CD14-positive monocyte (primary cell): ENCODE measurements around the gene ZNF586. TPM values are rescaled to one million over a fixed set of nuclear protein-coding genes. Genes with fewer than 3 reads are reported as not detected.

Experiments used
- DNase-seq, 3 donors: peaks; one replicate each; pipeline ENCODE4 v3.0.0-alpha.2; 2011 to 2022
- H2AFZ ChIP-seq: 2 replicates; pipeline ENCODE4 v1.6.0; 2012; ENCODE audit warnings: mild to moderate bottlenecking, low read depth, low read length, inconsistent platforms; ENCODE audit not compliant: insufficient read depth, poor library complexity, severe bottlenecking
- H3K27ac ChIP-seq, 2 donors: 1 replicate in 1 of 2; 2 replicates in 1 of 2; pipeline ENCODE4 v1.5.1; 2012 to 2013; ENCODE audit warnings: low read length in 2 of 2, control low read depth in 1 of 2, inconsistent platforms in 1 of 2, low read depth in 1 of 2, mild to moderate bottlenecking in 1 of 2
- H3K27me3 ChIP-seq, 2 donors: one replicate each; pipeline versions ENCODE4 v1.6.0 to v1.6.1; 2011 to 2013; ENCODE audit warnings: low read length in 2 of 2; ENCODE audit not compliant: control insufficient read depth in 2 of 2, insufficient read depth in 2 of 2
- H3K36me3 ChIP-seq, 2 donors: replicated peaks in 1 of 2; 1 replicate in 1 of 2; 2 replicates in 1 of 2; pipeline versions ENCODE4 v1.5.1 to v1.6.1; 2012 to 2013; ENCODE audit warnings: low read length in 2 of 2, control low read depth in 1 of 2, inconsistent platforms in 1 of 2, mild to moderate bottlenecking in 1 of 2; ENCODE audit not compliant: insufficient read depth in 2 of 2, control insufficient read depth in 1 of 2
- H3K4me1 ChIP-seq, 2 donors: 1 replicate in 1 of 2; 2 replicates in 1 of 2; pipeline versions ENCODE4 v1.5.1 to v1.6.1; 2012 to 2013; ENCODE audit warnings: low read length in 2 of 2, control low read depth in 1 of 2, inconsistent platforms in 1 of 2, mild to moderate bottlenecking in 1 of 2, moderate library complexity in 1 of 2; ENCODE audit not compliant: insufficient read depth in 2 of 2, control insufficient read depth in 1 of 2
- H3K4me2 ChIP-seq: replicated peaks from 2 replicates; pipeline ENCODE3; 2012; ENCODE audit warnings: low read length, moderate library complexity, mild to moderate bottlenecking; ENCODE audit not compliant: poor library complexity, severe bottlenecking; ENCODE audit errors: extremely low read depth
- H3K4me3 ChIP-seq, 3 experiments: fragments of 200-600 bp in 1 of 3; sonication (generic) in 1 of 3; replicated peaks in 1 of 3; 1 replicate in 2 of 3; 2 replicates in 1 of 3; pipeline ENCODE4 v1.5.1; 2011 to 2013; ENCODE audit warnings: low read length in 3 of 3, mild to moderate bottlenecking in 3 of 3, control low read depth in 2 of 3, low read depth in 2 of 3, inconsistent platforms in 1 of 3, moderate library complexity in 1 of 3
- H3K79me2 ChIP-seq: 2 replicates; pipeline ENCODE4 v1.6.0; 2012; ENCODE audit warnings: mild to moderate bottlenecking, control low read depth, inconsistent platforms, low read length, moderate library complexity; ENCODE audit not compliant: insufficient read depth
- H3K9ac ChIP-seq: 2 replicates; pipeline ENCODE4 v1.6.0; 2017; ENCODE audit warnings: low read length, mild to moderate bottlenecking; ENCODE audit not compliant: insufficient read depth, poor library complexity, severe bottlenecking
- H3K9me3 ChIP-seq, 2 donors: replicated peaks in 1 of 2; 1 replicate in 1 of 2; 2 replicates in 1 of 2; pipeline versions ENCODE4 v1.5.1 to v1.6.1; 2012 to 2013; ENCODE audit warnings: low read length in 2 of 2, control low read depth in 1 of 2; ENCODE audit not compliant: control insufficient read depth in 1 of 2, insufficient read depth in 1 of 2
- H4K20me1 ChIP-seq: 2 replicates; pipeline ENCODE4 v1.6.0; 2012; ENCODE audit warnings: mild to moderate bottlenecking, low read length, control low read depth, moderate library complexity; ENCODE audit not compliant: insufficient read depth
- H3K27ac Mint-ChIP-seq, 7 donors: one replicate each; pipeline ENCODE4 v1.8.0; 2020; ENCODE audit warnings: mild to moderate bottlenecking in 7 of 7, mixed read lengths in 7 of 7, moderate library complexity in 6 of 7, inconsistent platforms in 2 of 7
- H3K27me3 Mint-ChIP-seq, 3 donors: one replicate each; pipeline ENCODE4 v1.8.0; 2021 to 2022; ENCODE audit warnings: low read depth in 3 of 3, mild to moderate bottlenecking in 3 of 3, mixed read lengths in 3 of 3, moderate library complexity in 3 of 3, inconsistent platforms in 1 of 3
- H3K36me3 Mint-ChIP-seq, 2 donors: one replicate each; pipeline ENCODE4 v1.8.0; 2020; ENCODE audit warnings: mixed read lengths in 2 of 2, inconsistent platforms in 1 of 2, mild to moderate bottlenecking in 1 of 2
- H3K4me1 Mint-ChIP-seq: one replicate; pipeline ENCODE4 v1.8.0; 2020; ENCODE audit warnings: mild to moderate bottlenecking, mixed read lengths
- H3K4me3 Mint-ChIP-seq, 2 donors: one replicate each; pipeline ENCODE4 v1.8.0; 2020; ENCODE audit warnings: mild to moderate bottlenecking in 2 of 2, mixed read lengths in 2 of 2, moderate library complexity in 1 of 2
- H3K9me3 Mint-ChIP-seq, 7 donors: one replicate each; pipeline ENCODE4 v1.8.0; 2020 to 2022; ENCODE audit warnings: mixed read lengths in 7 of 7, mild to moderate bottlenecking in 6 of 7, moderate library complexity in 6 of 7, inconsistent platforms in 2 of 7
- CTCF ChIP-seq: fragments of 200-600 bp; IDR thresholded peaks from one replicate; pipeline ENCODE4 v1.8.0; 2022; ENCODE audit warnings: antibody characterized with exemption, mild to moderate bottlenecking
- WGBS: methylation state at CpG from one replicate; pipeline ENCODE4 v1.1.5; 2013; ENCODE audit warnings: missing lambda C conversion rate; ENCODE audit not compliant: insufficient coverage; 5-methylcytosine and 5-hydroxymethylcytosine counted together
- intact Hi-C, 2 donors: fragments of 100-400 bp; cut with micrococcal nuclease; formaldehyde crosslinking; loops; one replicate each; pipeline versions ENCODE4 v1.15.0 to v1.15.1; 2023
- polyA plus RNA-seq, 3 donors: library from polyadenylated mRNA; depleted of rRNA in 1 of 3; unstranded in 2 of 3; stranded (reverse) in 1 of 3; fragments of 300-500 nt in 2 of 3; fragments of >200 nt in 1 of 3; fragmentation: Illumina TruSeq in 2 of 3; gene quantifications; 1 replicate in 2 of 3; 2 replicates in 1 of 3; pipeline ENCODE4 v1.2.3, GENCODE V29; 2012 to 2021

The ZNF586 gene
- polyA plus RNA-seq, 3 donors: 7.7 to 10.5 (median 10.2) TPM

GRCh38 chr19:57803265-57803593, 33.8 kb downstream of the ZNF586 start:
- H3K27ac ChIP-seq: peak overlapping the region; percentile 38 to 41
- H3K27ac Mint-ChIP-seq: peak overlapping the region in 3 of 7 donors; percentile 12 to 85 (median 76)
- H3K4me2 ChIP-seq: peak overlapping the region; percentile 80
- peaks cover 0 to 2% (median 0%) of the 10 kb centered on the region in 7 donors for H3K9me3 Mint-ChIP-seq
- H2AFZ ChIP-seq: peak overlapping the region; percentile 80
- no peaks in the 10 kb centered on the region for H4K20me1 ChIP-seq
- H3K4me3 Mint-ChIP-seq: peak overlapping the region; percentile 90 to 99
- H3K9ac ChIP-seq: peak overlapping the region; percentile 71
- TF ChIP-seq CTCF: no peak
- no peaks in the 10 kb centered on the region for H3K9me3 ChIP-seq
- peaks cover 58% of the 10 kb centered on the region for H3K4me1 Mint-ChIP-seq
- peaks cover 21 to 43% of the 10 kb centered on the region in 2 donors for H3K36me3 Mint-ChIP-seq
- H3K36me3 ChIP-seq: peaks cover 6 to 24% of the 10 kb centered on the region in 2 donors
- DNase-seq: no peak
- peaks cover 27 to 33% of the 10 kb centered on the region in 2 donors for H3K4me1 ChIP-seq
- peak overlapping the region; percentile 36 to 80 (median 57) for H3K4me3 ChIP-seq
- peaks cover 0 to 6% (median 0%) of the 10 kb centered on the region in 3 donors for H3K27me3 Mint-ChIP-seq
- 12% methylated on average over 5 of the region's 6 CpGs for WGBS
- H3K27me3 ChIP-seq: no peaks in the 10 kb centered on the region
- H3K79me2 ChIP-seq: no peaks in the 10 kb centered on the region
- intact Hi-C loops: no loop called here

- H4K20me1 ChIP-seq: no peaks in the 10 kb centered on the region
- Mint-ChIP-seq H3K4me1 (peaks cover 53% of the 10 kb centered on the region), H3K36me3 (peaks cover 26 to 48% of the 10 kb centered on the region in 2 donors), H3K9me3 (peaks cover 0 to under 1% (median 0%) of the 10 kb centered on the region in 7 donors), H3K27me3 (peaks cover 0 to 6% (median 0%) of the 10 kb centered on the region in 3 donors), H3K4me3 (peak overlapping the region; percentile 90 to 99), H3K27ac (peak overlapping the region in 5 of 7 donors; percentile 12 to 89 (median 76))
- peak overlapping the region; percentile 71 for H3K9ac ChIP-seq
- no peaks in the 10 kb centered on the region for H3K27me3 ChIP-seq
- no peak for TF ChIP-seq CTCF
- peak overlapping the region; percentile 80 for H2AFZ ChIP-seq
- peak overlapping the region; percentile 36 to 80 (median 57) for H3K4me3 ChIP-seq
- 22% methylated on average over 14 of the region's 19 CpGs for WGBS
- H3K79me2 ChIP-seq: no peaks in the 10 kb centered on the region
- intact Hi-C loops: no loop called here
- H3K4me1 ChIP-seq: peaks cover 22 to 27% of the 10 kb centered on the region in 2 donors
- peaks cover 11 to 30% of the 10 kb centered on the region in 2 donors for H3K36me3 ChIP-seq
- H3K4me2 ChIP-seq: peak overlapping the region; percentile 80
- no peaks in the 10 kb centered on the region for H3K9me3 ChIP-seq
- peak overlapping the region; percentile 38 to 41 for H3K27ac ChIP-seq
- no peak for DNase-seq
Observed at GRCh38 chr19:57803594-57804325, 34.3 kb downstream of the ZNF586 start.
